Right cardiac atrium (tissue), 5 donors: ENCODE results near the gene NUP93. TPM values are rescaled to one million over a fixed set of nuclear protein-coding genes. Genes with fewer than 3 reads are reported as not detected.
"Not testable (repeated sequence)": the region's sequence is repeated elsewhere in the genome, so short reads cannot be mapped to it uniquely, and the experiment has no call there.

Source experiments
- ATAC-seq, 2 donors: fragments of 200-7000 bp; cut with Tn5 transposase; one replicate each; pipeline versions ENCODE4 v1.8.0 to v1.9.1; 2020; ENCODE audit warnings: moderate library complexity in 2 of 2, mild to moderate bottlenecking in 1 of 2
- DNase-seq, 3 donors: peaks; one replicate each; pipeline ENCODE4 v3.0.0-alpha.2; 2020
- H3K27ac ChIP-seq: one replicate; pipeline ENCODE4 v1.5.1; 2013; ENCODE audit warnings: mild to moderate bottlenecking, low read length, control low read depth, moderate library complexity
- H3K27me3 ChIP-seq: one replicate; pipeline ENCODE4 v1.6.1; 2013; ENCODE audit not compliant: control insufficient read depth, insufficient read depth
- H3K4me1 ChIP-seq: one replicate; pipeline ENCODE4 v1.6.1; 2013; ENCODE audit warnings: low read length; ENCODE audit not compliant: control insufficient read depth, insufficient read depth
- H3K4me3 ChIP-seq: one replicate; pipeline ENCODE4 v1.5.1; 2013; ENCODE audit warnings: low read length, control low read depth
- H3K9me3 ChIP-seq: one replicate; pipeline ENCODE4 v1.6.1; 2013; ENCODE audit warnings: low read length; ENCODE audit not compliant: control insufficient read depth
- WGBS: extraction: QIAGEN DNeasy Blood & Tissue Kit; methylation state at CpG from one replicate; pipeline ENCODE4 v1.1.7; 2013; 5-methylcytosine and 5-hydroxymethylcytosine counted together
- intact Hi-C, 4 donors: fragments of 100-400 bp; cut with DNase I; formaldehyde crosslinking; loops; one replicate each; pipeline versions ENCODE4 v1.11.0 to v1.14.0; 2022 to 2023
- polyA plus RNA-seq: library from polyadenylated mRNA; stranded (reverse); fragments of 200-250 nt; gene quantifications from one replicate; pipeline ENCODE4 v1.2.3, GENCODE V29; 2013
- total RNA-seq, 4 donors: library from RNA; stranded (reverse); fragmentation: NEBNext Ultra II Directional; extraction: Animal tissue kit (Norgen Biotek cat#: 25700); gene quantifications; one replicate each; pipeline ENCODE4 v1.2.1, GENCODE V29; 2021
- donor health status: healthy with polysubstance abuse.
- donor health status: DM: no; HTN: yes; CAD: no.
- donor health status: DM: no; HTN: no; CAD: no.
- donor health status: DM: no; HTN: yes; CAD: no; lungs with severe emphysema.
- donor health status: DM: yes; HTN: yes; CAD: no.

The NUP93 gene
- total and polyA plus RNA-seq, 5 donors = 18.9 to 36.0 (median 29.3) TPM

GRCh38 chr16:56861092-56861610 lies 131.2 kb downstream of the NUP93 start:
- no peak for ATAC-seq
- DNase-seq = no peak
- Histone ChIP-seq H3K27me3 (no peaks in the 10 kb centered on the region), H3K4me1 (no peaks in the 10 kb centered on the region), H3K9me3 (no peaks in the 10 kb centered on the region), H3K4me3 (no peak overlapping the region), H3K27ac (no peak overlapping the region)
- 42% methylated on average over 3 of the region's 3 CpGs for whole genome bisulfite sequencing
- intact Hi-C loops = loop anchor here in 3 of 4 donors (10.0 kb wide), 2 partner anchors 94 to 184 kb away; no protein-coding TSS in a partner anchor

- H3K9me3 ChIP-seq = no peaks in the 10 kb centered on the region
- intact Hi-C loops = loop anchor here in 3 of 4 donors (10.0 kb wide), 2 partner anchors 93 to 183 kb away; no protein-coding TSS in a partner anchor
- no peak for DNase-seq
These were observed 131.8 kb downstream of the NUP93 start for GRCh38 chr16:56861756-56862155.

GRCh38 chr16:56862776-56863175 lies 132.8 kb downstream of the NUP93 start:
- Histone ChIP-seq H3K27ac (no peak overlapping the region), H3K4me3 (no peak overlapping the region), H3K4me1 (no peaks in the 10 kb centered on the region), H3K9me3 (no peaks in the 10 kb centered on the region), H3K27me3 (no peaks in the 10 kb centered on the region)
- DNase-seq (no peak), ATAC-seq (no peak)
- intact Hi-C loops = loop anchor here in 3 of 4 donors (10.0 kb wide), 2 partner anchors 92 to 182 kb away; no protein-coding TSS in a partner anchor
- 85% methylated on average over 5 of the region's 5 CpGs for WGBS

More at GRCh38 chr16:56861756-56862155, 131.8 kb downstream of the NUP93 start:
- Histone ChIP-seq H3K4me1 (no peaks in the 10 kb centered on the region), H3K27ac (no peak overlapping the region), H3K4me3 (no peak overlapping the region), H3K27me3 (no peaks in the 10 kb centered on the region)
- WGBS = 95% methylated on average over 8 of the region's 8 CpGs
- ATAC-seq = no peak

GRCh38 chr16:56864960-56865359 lies 135.0 kb downstream of the NUP93 start, which contains the start of gene SLC12A3:
TSS of gene SLC12A3 (plus strand) at chr16:56865207. CDS start at chr16:56865236, 29 bp downstream.
- Histone ChIP-seq H3K27ac (no peak within 1 kb of the TSS), H3K4me1 (no peaks in the 10 kb centered on the region), H3K4me3 (no peak within 1 kb of the TSS), H3K9me3 (no peaks in the 10 kb centered on the region), H3K27me3 (no peaks in the 10 kb centered on the region)
- WGBS = 72% methylated on average over 12 of the region's 12 CpGs
- DNase-seq = no peak
- peak in 1 of 2 donors; percentile 13 for ATAC-seq
- intact Hi-C loops = loop anchor here (5.0 to 10.0 kb wide), 4 partner anchors 87 to 180 kb away; no protein-coding TSS in a partner anchor

- DNase-seq (no peak), ATAC-seq (no peak)
- H3K27ac ChIP-seq = no peak overlapping the region
- no peaks in the 10 kb centered on the region for H3K9me3 ChIP-seq
- WGBS = 96% methylated on average over 13 of the region's 13 CpGs
- H3K4me1 ChIP-seq = no peaks in the 10 kb centered on the region
- H3K4me3 ChIP-seq = no peak overlapping the region
- intact Hi-C loops = loop anchor here (5.0 to 10.0 kb wide), 4 partner anchors 87 to 179 kb away; no protein-coding TSS in a partner anchor
- no peaks in the 10 kb centered on the region for H3K27me3 ChIP-seq
These were observed 135.6 kb downstream of the NUP93 start for GRCh38 chr16:56865394-56866062.

GRCh38 chr16:56866955-56867830 lies 137.3 kb downstream of the NUP93 start:
- no peak overlapping the region for H3K27ac ChIP-seq

GRCh38 chr16:56868175-56868574 lies 138.2 kb downstream of the NUP93 start:
- Histone ChIP-seq H3K4me3 (no peak overlapping the region), H3K27me3 (no peaks in the 10 kb centered on the region), H3K9me3 (no peaks in the 10 kb centered on the region), H3K27ac (no peak overlapping the region), H3K4me1 (no peaks in the 10 kb centered on the region)
- 88% methylated on average over 9 of the region's 9 CpGs for WGBS
- DNase-seq (peak in 1 of 3 donors; percentile 10), ATAC-seq (no peak)
- intact Hi-C loops = loop anchor here (5.0 to 10.0 kb wide), 4 partner anchors 84 to 177 kb away; no protein-coding TSS in a partner anchor

More at GRCh38 chr16:56866955-56867830, 137.3 kb downstream of the NUP93 start:
- 50% methylated on average over 23 of the region's 23 CpGs for WGBS
- Histone ChIP-seq H3K4me1 (no peaks in the 10 kb centered on the region), H3K9me3 (no peaks in the 10 kb centered on the region), H3K27me3 (no peaks in the 10 kb centered on the region), H3K4me3 (no peak overlapping the region)
- DNase-seq (peak in 2 of 3 donors; percentile 42 to 53), ATAC-seq (peak in 1 of 2 donors; percentile 23)
- intact Hi-C loops = loop anchor here (5.0 to 10.0 kb wide), 4 partner anchors 85 to 178 kb away; no protein-coding TSS in a partner anchor

- 90% methylated on average over 5 of the region's 5 CpGs for WGBS
- H3K27me3 ChIP-seq, H3K9me3 ChIP-seq, DNase-seq, ATAC-seq, H3K27ac ChIP-seq, H3K4me3 ChIP-seq, H3K4me1 ChIP-seq: not testable (repeated sequence)
- intact Hi-C loops = loop anchor here (5.0 to 10.0 kb wide), 4 partner anchors 84 to 176 kb away; no protein-coding TSS in a partner anchor
These were observed 138.8 kb downstream of the NUP93 start for GRCh38 chr16:56868766-56869165.

GRCh38 chr16:56869513-56870275 lies 139.8 kb downstream of the NUP93 start:
- no peaks in the 10 kb centered on the region for H3K27me3 ChIP-seq
- no peaks in the 10 kb centered on the region for H3K4me1 ChIP-seq
- H3K4me3 ChIP-seq = no peak overlapping the region
- 86% methylated on average over 24 of the region's 24 CpGs for WGBS
- intact Hi-C loops = loop anchor here (5.0 to 10.0 kb wide), 4 partner anchors 83 to 175 kb away; no protein-coding TSS in a partner anchor
- H3K27ac ChIP-seq = no peak overlapping the region
- DNase-seq (peak in 1 of 3 donors; percentile 25), ATAC-seq (no peak)
- H3K9me3 ChIP-seq = no peaks in the 10 kb centered on the region
